Endothelial cell of umbilical vein (primary cell): ENCODE measurements around the gene HAUS7. TPM values are rescaled to one million over a fixed set of nuclear protein-coding genes. Genes with fewer than 3 reads are reported as not detected.

Experiments
- BruUV-seq: library from RNA; stranded (reverse); fragments of 400-500 nt; replicated peaks from 2 replicates; lab custom pipeline; 2021; lab: Mats Ljungman, UMichigan
- CTCF ChIA-PET: fragments of 300-600, 350-600 bp; sonication (Branson Sonifier 250); formaldehyde crosslinking; loops from one replicate; lab custom pipeline; 2021; ENCODE audit warnings: antibody characterized with exemption, inconsistent platforms; lab: Charles Lee
- POLR2A ChIA-PET: fragments of 300-600, 350-600 bp; sonication (Branson Sonifier 250); formaldehyde crosslinking; loops from one replicate; lab custom pipeline; 2021; ENCODE audit warnings: antibody characterized with exemption, inconsistent platforms; lab: Charles Lee
- DNase-seq: peaks from one replicate; pipeline ENCODE4 v3.0.0-alpha.2; 2011; ENCODE audit warnings: low read depth, low spot score
- FAIRE-seq: peaks from 2 replicates; lab custom pipeline; 2011; peaks lifted over from hg19 to GRCh38; lab: Jason Lieb, UNC
- H2AFZ ChIP-seq: 2 replicates; pipeline ENCODE4 v1.6.0; 2012; ENCODE audit warnings: low read depth, low read length, control low read depth, inconsistent platforms
- H3K27ac ChIP-seq: 2 replicates; pipeline ENCODE4 v1.5.1; 2011; ENCODE audit warnings: low read depth, mild to moderate bottlenecking, control low read depth, low read length, moderate library complexity; ENCODE audit not compliant: insufficient read depth
- H3K27me3 ChIP-seq, 2 experiments: 2 replicates each; pipeline versions ENCODE4 v1.6.0 to v1.6.1; 2011; ENCODE audit warnings: low read length in 2 of 2, mixed read lengths in 1 of 2; ENCODE audit not compliant: control insufficient read depth in 2 of 2, insufficient read depth in 2 of 2
- H3K36me3 ChIP-seq, 2 experiments: 2 replicates in 1 of 2; 3 replicates in 1 of 2; pipeline ENCODE4 v1.5.1; 2011; ENCODE audit warnings: low read length in 2 of 2, mild to moderate bottlenecking in 1 of 2, moderate library complexity in 1 of 2; ENCODE audit not compliant: control insufficient read depth in 2 of 2, insufficient read depth in 2 of 2; ENCODE audit errors: extremely low read depth in 1 of 2
- H3K4me1 ChIP-seq: 3 replicates; pipeline ENCODE4 v1.5.1; 2011; ENCODE audit warnings: mild to moderate bottlenecking, low read length; ENCODE audit not compliant: control insufficient read depth, insufficient read depth; ENCODE audit errors: extremely low read depth
- H3K4me2 ChIP-seq: 2 replicates; pipeline ENCODE4 v1.6.1; 2011; ENCODE audit warnings: low read length, control low read depth, mixed read lengths; ENCODE audit not compliant: insufficient read depth
- H3K4me3 ChIP-seq, 3 experiments: fragments of 200-600 bp in 1 of 3; sonication (generic), shearing (Covaris generic) in 1 of 3; replicated peaks in 1 of 3; 2 replicates each; pipeline ENCODE4 v1.5.1; 2011 to 2016; ENCODE audit warnings: control low read depth in 3 of 3, low read length in 3 of 3, mild to moderate bottlenecking in 2 of 3, inconsistent platforms in 1 of 3, low read depth in 1 of 3, moderate library complexity in 1 of 3; ENCODE audit not compliant: insufficient read depth in 1 of 3
- H3K79me2 ChIP-seq: 2 replicates; pipeline ENCODE4 v1.6.0; 2012; ENCODE audit warnings: low read length, inconsistent platforms; ENCODE audit not compliant: control insufficient read depth, insufficient read depth
- H3K9ac ChIP-seq: replicated peaks from 2 replicates; pipeline ENCODE3; 2011; ENCODE audit warnings: low read length, control low read depth; ENCODE audit not compliant: insufficient read depth; ENCODE audit errors: extremely low read depth
- H3K9me1 ChIP-seq: replicated peaks from 3 replicates; pipeline ENCODE4 v1.6.0; 2011; ENCODE audit warnings: mild to moderate bottlenecking, low read length; ENCODE audit not compliant: control insufficient read depth, insufficient read depth; ENCODE audit errors: extremely low read depth
- H3K9me3 ChIP-seq: replicated peaks from 2 replicates; pipeline ENCODE4 v1.5.1; 2012; ENCODE audit warnings: low read length, inconsistent platforms; ENCODE audit not compliant: control insufficient read depth, insufficient read depth
- H4K20me1 ChIP-seq: replicated peaks from 2 replicates; pipeline ENCODE3; 2011; ENCODE audit warnings: mild to moderate bottlenecking, low read length; ENCODE audit not compliant: control insufficient read depth, insufficient read depth; ENCODE audit errors: extremely low read depth
- FOS ChIP-seq: IDR thresholded peaks from 2 replicates; pipeline ENCODE4 v1.6.1; 2011; ENCODE audit warnings: mild to moderate bottlenecking, low read length, moderate library complexity, borderline replicate concordance; ENCODE audit not compliant: insufficient read depth
- GATA2 ChIP-seq: IDR thresholded peaks from 2 replicates; pipeline ENCODE4 v1.7.0; 2011; ENCODE audit warnings: low read depth, mild to moderate bottlenecking, moderate library complexity, mixed read lengths, low read length; ENCODE audit not compliant: insufficient read length, insufficient read depth
- JUN ChIP-seq: IDR thresholded peaks from 2 replicates; pipeline ENCODE4 v1.6.1; 2011; ENCODE audit warnings: borderline replicate concordance, low read depth; ENCODE audit not compliant: insufficient read length, insufficient read depth
- MYC ChIP-seq: IDR thresholded peaks from one replicate; pipeline ENCODE4 v1.6.1; 2011; ENCODE audit warnings: mild to moderate bottlenecking, low read depth, low read length
- POLR2A ChIP-seq: IDR thresholded peaks from 2 replicates; pipeline ENCODE4 v1.6.1; 2012; ENCODE audit warnings: low read depth, mild to moderate bottlenecking, control low read depth, low read length
- POLR2AphosphoS5 ChIP-seq: IDR thresholded peaks from 2 replicates; pipeline ENCODE4 v1.6.1; 2012; ENCODE audit warnings: low read depth, mild to moderate bottlenecking, control low read depth, low read length, moderate library complexity; ENCODE audit not compliant: insufficient read depth
- dilution Hi-C: fragments of 300-500 bp; cut with MboI; formaldehyde crosslinking; loops from one replicate; pipeline ENCODE4 v1.15.0; 2019; ENCODE audit warnings: low sequenced_read_pairs; ENCODE audit not compliant: extremely low pct_ligation_motif_present
- intact Hi-C: fragments of 100-400 bp; cut with micrococcal nuclease; formaldehyde crosslinking; loops from one replicate; pipeline ENCODE4 v1.10.0; 2022
- polyA plus RNA-seq, 4 experiments: library from polyadenylated mRNA; depleted of rRNA in 3 of 4; stranded (reverse) in 3 of 4; unstranded in 1 of 4; fragments of >200 nt; gene quantifications; 2 replicates each; pipeline versions ENCODE4 v1.2.1 to v1.2.3, GENCODE V29; 2011 to 2012; ENCODE audit warnings: missing spikeins in 1 of 4
- total RNA-seq: library from RNA; stranded (reverse); gene quantifications from 2 replicates; pipeline ENCODE4 v1.2.3, GENCODE V29; 2021
- TF ChIP-seq, protein P1 (sequence below): IDR thresholded peaks from 2 replicates; pipeline ENCODE4 v1.6.1; 2011; ENCODE audit not compliant: insufficient read depth, insufficient read length
- TF ChIP-seq, protein P2 (sequence below), 2 donors: IDR thresholded peaks; 1 replicate in 1 of 2; 2 replicates in 1 of 2; pipeline ENCODE4 v1.5.1; 2011; ENCODE audit warnings: low read length in 2 of 2, mild to moderate bottlenecking in 2 of 2, moderate library complexity in 2 of 2, control low read depth in 1 of 2, inconsistent platforms in 1 of 2, low read depth in 1 of 2; ENCODE audit not compliant: insufficient read depth in 1 of 2; ENCODE audit errors: extremely low read depth in 1 of 2

Gene HAUS7
- total and polyA plus RNA-seq, 2 donors (not counting 3 experiments of a cell fraction or from before 2014, with no cell fraction given) = 31.0 to 46.4 TPM

DNA sequence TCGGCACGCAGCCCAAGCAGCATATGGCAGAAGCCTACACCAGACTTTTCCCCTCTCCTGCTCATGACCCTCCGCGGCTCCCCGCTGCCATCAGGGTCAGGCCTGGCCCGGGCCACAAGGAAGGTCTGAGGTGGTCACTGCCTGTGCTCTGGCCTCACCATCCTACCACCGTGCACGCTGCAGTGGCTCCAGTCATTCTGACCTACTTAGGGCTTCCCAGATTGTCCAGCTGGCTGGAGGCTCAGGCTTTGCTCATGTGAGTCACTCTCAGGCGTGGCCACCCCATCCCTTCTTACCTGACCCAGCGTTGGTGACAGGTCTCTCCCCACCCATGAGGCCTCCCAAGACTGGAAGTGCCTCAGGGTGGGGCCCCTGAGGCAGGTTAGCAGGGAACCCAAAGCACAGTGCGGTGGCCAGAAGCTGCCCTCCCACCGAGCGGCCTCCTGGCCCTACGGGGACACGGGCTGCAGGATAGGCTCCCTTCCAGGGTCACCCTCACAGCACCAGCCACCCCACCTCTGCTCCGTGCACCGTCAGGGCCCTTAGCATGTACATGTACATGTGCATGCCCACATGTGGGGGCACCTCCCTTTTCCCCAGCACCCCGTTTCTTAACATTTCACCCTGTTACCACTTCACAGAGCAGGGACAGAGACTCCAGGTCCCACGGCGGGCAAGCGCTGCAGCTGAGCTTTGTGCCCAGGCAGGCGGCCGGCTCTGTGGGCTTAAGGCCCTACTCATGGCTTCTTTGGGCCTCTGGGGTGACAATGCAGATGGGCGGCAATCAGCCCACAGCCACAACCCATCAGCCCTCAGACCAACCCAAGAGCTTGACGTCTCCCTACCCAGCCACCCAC is 26.7 kb downstream of the HAUS7 start:
- Histone ChIP-seq H3K79me2 (no peaks in the 10 kb centered on the region), H3K9ac (no peak overlapping the region), H3K27ac (no peak overlapping the region), H3K27me3 (no peaks in the 10 kb centered on the region), H3K9me3 (no peaks in the 10 kb centered on the region), H3K36me3 (no peaks in the 10 kb centered on the region), H4K20me1 (no peaks in the 10 kb centered on the region), H3K4me1 (no peaks in the 10 kb centered on the region), H3K4me3 (no peak overlapping the region), H2AFZ (no peak overlapping the region), H3K9me1 (no peaks in the 10 kb centered on the region), H3K4me2 (no peak overlapping the region)
- DNase-seq (no peak), FAIRE-seq (no peak)
- TF ChIP-seq, protein P1, sequence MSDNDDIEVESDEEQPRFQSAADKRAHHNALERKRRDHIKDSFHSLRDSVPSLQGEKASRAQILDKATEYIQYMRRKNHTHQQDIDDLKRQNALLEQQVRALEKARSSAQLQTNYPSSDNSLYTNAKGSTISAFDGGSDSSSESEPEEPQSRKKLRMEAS = no peak
- no peak for TF ChIP-seq GATA2
- TF ChIP-seq MYC = no peak
- no peak for TF ChIP-seq POLR2AphosphoS5
- no peak for TF ChIP-seq JUN
- no peak for TF ChIP-seq POLR2A
- TF ChIP-seq, protein P2, sequence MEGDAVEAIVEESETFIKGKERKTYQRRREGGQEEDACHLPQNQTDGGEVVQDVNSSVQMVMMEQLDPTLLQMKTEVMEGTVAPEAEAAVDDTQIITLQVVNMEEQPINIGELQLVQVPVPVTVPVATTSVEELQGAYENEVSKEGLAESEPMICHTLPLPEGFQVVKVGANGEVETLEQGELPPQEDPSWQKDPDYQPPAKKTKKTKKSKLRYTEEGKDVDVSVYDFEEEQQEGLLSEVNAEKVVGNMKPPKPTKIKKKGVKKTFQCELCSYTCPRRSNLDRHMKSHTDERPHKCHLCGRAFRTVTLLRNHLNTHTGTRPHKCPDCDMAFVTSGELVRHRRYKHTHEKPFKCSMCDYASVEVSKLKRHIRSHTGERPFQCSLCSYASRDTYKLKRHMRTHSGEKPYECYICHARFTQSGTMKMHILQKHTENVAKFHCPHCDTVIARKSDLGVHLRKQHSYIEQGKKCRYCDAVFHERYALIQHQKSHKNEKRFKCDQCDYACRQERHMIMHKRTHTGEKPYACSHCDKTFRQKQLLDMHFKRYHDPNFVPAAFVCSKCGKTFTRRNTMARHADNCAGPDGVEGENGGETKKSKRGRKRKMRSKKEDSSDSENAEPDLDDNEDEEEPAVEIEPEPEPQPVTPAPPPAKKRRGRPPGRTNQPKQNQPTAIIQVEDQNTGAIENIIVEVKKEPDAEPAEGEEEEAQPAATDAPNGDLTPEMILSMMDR (IDR thresholded peaks at IDR 0.05; ENCODE audit: extremely low read depth in 1 of 2, insufficient read depth in 1 of 2, low read depth in 1 of 2, low read length in 2 of 2) = no peak
- no peak for TF ChIP-seq FOS
- dilution Hi-C loops = no loop called here
- intact Hi-C loops = no loop called here
- CTCF ChIA-PET = no interaction called here
- BruUV-seq = no TSS peak
- POLR2A ChIA-PET = no interaction called here
